ENCODE measurements around the gene ALK. TPM values are rescaled to one million over a fixed set of nuclear protein-coding genes. Genes with fewer than 3 reads are reported as not detected.

Gene ALK
- total and polyA plus RNA-seq, 2 experiments from 2014 or later, result 0.35 TPM; not detected in 1

DNA sequence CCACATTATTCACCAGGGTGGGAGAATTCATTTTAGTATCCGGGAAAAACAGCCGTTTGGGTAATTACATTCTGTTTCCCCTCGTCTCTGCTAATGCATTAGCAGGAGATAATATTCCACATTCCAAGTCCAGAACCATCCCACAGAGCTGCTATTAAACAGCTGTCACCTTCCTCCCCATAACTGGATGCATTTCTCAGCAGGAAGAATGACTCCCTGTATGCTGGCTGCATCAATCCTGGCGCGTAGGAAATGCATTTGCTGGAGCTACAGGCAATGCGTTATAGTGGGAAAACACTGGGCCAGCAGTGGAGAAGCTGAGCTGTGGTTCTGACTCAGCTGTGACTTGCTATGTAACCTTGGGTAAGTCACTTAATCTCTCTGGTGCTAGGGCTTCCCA lies 560.2 kb downstream of the ALK start (continued):
- TF ChIP-seq, protein P1, sequence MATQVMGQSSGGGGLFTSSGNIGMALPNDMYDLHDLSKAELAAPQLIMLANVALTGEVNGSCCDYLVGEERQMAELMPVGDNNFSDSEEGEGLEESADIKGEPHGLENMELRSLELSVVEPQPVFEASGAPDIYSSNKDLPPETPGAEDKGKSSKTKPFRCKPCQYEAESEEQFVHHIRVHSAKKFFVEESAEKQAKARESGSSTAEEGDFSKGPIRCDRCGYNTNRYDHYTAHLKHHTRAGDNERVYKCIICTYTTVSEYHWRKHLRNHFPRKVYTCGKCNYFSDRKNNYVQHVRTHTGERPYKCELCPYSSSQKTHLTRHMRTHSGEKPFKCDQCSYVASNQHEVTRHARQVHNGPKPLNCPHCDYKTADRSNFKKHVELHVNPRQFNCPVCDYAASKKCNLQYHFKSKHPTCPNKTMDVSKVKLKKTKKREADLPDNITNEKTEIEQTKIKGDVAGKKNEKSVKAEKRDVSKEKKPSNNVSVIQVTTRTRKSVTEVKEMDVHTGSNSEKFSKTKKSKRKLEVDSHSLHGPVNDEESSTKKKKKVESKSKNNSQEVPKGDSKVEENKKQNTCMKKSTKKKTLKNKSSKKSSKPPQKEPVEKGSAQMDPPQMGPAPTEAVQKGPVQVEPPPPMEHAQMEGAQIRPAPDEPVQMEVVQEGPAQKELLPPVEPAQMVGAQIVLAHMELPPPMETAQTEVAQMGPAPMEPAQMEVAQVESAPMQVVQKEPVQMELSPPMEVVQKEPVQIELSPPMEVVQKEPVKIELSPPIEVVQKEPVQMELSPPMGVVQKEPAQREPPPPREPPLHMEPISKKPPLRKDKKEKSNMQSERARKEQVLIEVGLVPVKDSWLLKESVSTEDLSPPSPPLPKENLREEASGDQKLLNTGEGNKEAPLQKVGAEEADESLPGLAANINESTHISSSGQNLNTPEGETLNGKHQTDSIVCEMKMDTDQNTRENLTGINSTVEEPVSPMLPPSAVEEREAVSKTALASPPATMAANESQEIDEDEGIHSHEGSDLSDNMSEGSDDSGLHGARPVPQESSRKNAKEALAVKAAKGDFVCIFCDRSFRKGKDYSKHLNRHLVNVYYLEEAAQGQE (IDR thresholded peaks at IDR 0.05; ENCODE audit: unreplicated experiment), result no peak
- TF ChIP-seq ZNF331 (CRISPR knock-in tag; IDR thresholded peaks at IDR 0.05; ENCODE audit: low read depth) (no peak), NANOG (IDR thresholded peaks at IDR 0.05; ENCODE audit: borderline replicate concordance) (no peak), STAT1 (IDR thresholded peaks at IDR 0.05; ENCODE audit: unreplicated experiment) (no peak), ZNF114 (CRISPR knock-in tag; IDR thresholded peaks at IDR 0.05) (no peak), JUNB (IDR thresholded peaks at IDR 0.05; ENCODE audit: unreplicated experiment) (no peak), POLR2AphosphoS5 (IDR thresholded peaks at IDR 0.05; ENCODE audit: low read depth) (no peak)
- TF ChIP-seq, protein P2, sequence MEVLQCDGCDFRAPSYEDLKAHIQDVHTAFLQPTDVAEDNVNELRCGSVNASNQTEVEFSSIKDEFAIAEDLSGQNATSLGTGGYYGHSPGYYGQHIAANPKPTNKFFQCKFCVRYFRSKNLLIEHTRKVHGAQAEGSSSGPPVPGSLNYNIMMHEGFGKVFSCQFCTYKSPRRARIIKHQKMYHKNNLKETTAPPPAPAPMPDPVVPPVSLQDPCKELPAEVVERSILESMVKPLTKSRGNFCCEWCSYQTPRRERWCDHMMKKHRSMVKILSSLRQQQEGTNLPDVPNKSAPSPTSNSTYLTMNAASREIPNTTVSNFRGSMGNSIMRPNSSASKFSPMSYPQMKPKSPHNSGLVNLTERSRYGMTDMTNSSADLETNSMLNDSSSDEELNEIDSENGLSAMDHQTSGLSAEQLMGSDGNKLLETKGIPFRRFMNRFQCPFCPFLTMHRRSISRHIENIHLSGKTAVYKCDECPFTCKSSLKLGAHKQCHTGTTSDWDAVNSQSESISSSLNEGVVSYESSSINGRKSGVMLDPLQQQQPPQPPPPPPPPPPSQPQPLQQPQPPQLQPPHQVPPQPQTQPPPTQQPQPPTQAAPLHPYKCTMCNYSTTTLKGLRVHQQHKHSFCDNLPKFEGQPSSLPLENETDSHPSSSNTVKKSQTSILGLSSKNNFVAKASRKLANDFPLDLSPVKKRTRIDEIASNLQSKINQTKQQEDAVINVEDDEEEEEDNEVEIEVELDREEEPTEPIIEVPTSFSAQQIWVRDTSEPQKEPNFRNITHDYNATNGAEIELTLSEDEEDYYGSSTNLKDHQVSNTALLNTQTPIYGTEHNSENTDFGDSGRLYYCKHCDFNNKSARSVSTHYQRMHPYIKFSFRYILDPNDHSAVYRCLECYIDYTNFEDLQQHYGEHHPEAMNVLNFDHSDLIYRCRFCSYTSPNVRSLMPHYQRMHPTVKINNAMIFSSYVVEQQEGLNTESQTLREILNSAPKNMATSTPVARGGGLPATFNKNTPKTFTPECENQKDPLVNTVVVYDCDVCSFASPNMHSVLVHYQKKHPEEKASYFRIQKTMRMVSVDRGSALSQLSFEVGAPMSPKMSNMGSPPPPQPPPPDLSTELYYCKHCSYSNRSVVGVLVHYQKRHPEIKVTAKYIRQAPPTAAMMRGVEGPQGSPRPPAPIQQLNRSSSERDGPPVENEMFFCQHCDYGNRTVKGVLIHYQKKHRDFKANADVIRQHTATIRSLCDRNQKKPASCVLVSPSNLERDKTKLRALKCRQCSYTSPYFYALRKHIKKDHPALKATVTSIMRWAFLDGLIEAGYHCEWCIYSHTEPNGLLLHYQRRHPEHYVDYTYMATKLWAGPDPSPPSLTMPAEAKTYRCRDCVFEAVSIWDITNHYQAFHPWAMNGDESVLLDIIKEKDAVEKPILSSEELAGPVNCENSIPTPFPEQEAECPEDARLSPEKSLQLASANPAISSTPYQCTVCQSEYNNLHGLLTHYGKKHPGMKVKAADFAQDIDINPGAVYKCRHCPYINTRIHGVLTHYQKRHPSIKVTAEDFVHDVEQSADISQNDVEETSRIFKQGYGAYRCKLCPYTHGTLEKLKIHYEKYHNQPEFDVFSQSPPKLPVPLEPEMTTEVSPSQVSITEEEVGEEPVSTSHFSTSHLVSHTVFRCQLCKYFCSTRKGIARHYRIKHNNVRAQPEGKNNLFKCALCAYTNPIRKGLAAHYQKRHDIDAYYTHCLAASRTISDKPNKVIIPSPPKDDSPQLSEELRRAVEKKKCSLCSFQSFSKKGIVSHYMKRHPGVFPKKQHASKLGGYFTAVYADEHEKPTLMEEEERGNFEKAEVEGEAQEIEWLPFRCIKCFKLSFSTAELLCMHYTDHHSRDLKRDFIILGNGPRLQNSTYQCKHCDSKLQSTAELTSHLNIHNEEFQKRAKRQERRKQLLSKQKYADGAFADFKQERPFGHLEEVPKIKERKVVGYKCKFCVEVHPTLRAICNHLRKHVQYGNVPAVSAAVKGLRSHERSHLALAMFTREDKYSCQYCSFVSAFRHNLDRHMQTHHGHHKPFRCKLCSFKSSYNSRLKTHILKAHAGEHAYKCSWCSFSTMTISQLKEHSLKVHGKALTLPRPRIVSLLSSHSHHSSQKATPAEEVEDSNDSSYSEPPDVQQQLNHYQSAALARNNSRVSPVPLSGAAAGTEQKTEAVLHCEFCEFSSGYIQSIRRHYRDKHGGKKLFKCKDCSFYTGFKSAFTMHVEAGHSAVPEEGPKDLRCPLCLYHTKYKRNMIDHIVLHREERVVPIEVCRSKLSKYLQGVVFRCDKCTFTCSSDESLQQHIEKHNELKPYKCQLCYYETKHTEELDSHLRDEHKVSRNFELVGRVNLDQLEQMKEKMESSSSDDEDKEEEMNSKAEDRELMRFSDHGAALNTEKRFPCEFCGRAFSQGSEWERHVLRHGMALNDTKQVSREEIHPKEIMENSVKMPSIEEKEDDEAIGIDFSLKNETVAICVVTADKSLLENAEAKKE (CRISPR knock-in tag; IDR thresholded peaks at IDR 0.05), result no peak
